Gastrocnemius medialis (tissue), 4 donors: ENCODE results near the gene PRKD2.

Experiments
- CTCF ChIP-seq, 5 experiments: fragments of 450-650 bp in 3 of 5; fragments of 200-600 bp in 2 of 5; sonication (generic) in 2 of 5; IDR thresholded peaks in 4 of 5; conservative IDR thresholded peaks in 1 of 5; 1 replicate in 4 of 5; 2 replicates in 1 of 5; pipeline ENCODE4 v1.5.1; 2016 to 2019; ENCODE audit warnings: antibody characterized with exemption in 5 of 5, mild to moderate bottlenecking in 3 of 5, moderate library complexity in 3 of 5
- POLR2A ChIP-seq, 2 donors: fragments of 450-650 bp; IDR thresholded peaks; one replicate each; pipeline ENCODE4 v1.6.1; 2017; ENCODE audit warnings: antibody characterized with exemption in 2 of 2, mild to moderate bottlenecking in 2 of 2, moderate library complexity in 2 of 2

GRCh38 chr19:46746281-46747057 lies 29.6 kb upstream of the PRKD2 start, which contains the start of gene STRN4:
- TF ChIP-seq CTCF (IDR thresholded peaks at IDR 0.05 in 4 of 5, conservative IDR thresholded peaks at IDR 0.05 in 1 of 5) (no peak), POLR2A (IDR thresholded peaks at IDR 0.05) (peak; percentile 82 to 93)
